ENCODE results near the gene DCP1B.
A peak's percentile ranks its signal among the peaks of the same experiment; 100 is the strongest.

Gene DCP1B

GRCh38 chr12:1934831-1935230 is 69.4 kb downstream of the DCP1B start:
- DNase-seq (ENCODE audit: low spot score) = no peak

- no peak for DNase-seq (ENCODE audit: low spot score)
These were observed 70.2 kb downstream of the DCP1B start for GRCh38 chr12:1934068-1934467.

- no peak for DNase-seq (ENCODE audit: low spot score)
These were observed 70.8 kb downstream of the DCP1B start for GRCh38 chr12:1933342-1934051.

GRCh38 chr12:1932264-1932777 is 71.9 kb downstream of the DCP1B start:
- no peak for DNase-seq (ENCODE audit: low spot score)

GRCh38 chr12:1931642-1932041 is 72.6 kb downstream of the DCP1B start:
- DNase-seq (ENCODE audit: low spot score) = no peak

GRCh38 chr12:1930803-1931597 is 73.3 kb downstream of the DCP1B start:
- DNase-seq (ENCODE audit: low spot score) = peak; percentile 32

GRCh38 chr12:1929985-1930802 is 74.1 kb downstream of the DCP1B start:
- no peak for DNase-seq (ENCODE audit: low spot score)

- no peak for DNase-seq (ENCODE audit: low spot score)
These were observed 74.8 kb downstream of the DCP1B start for GRCh38 chr12:1929241-1929984.

- no peak for DNase-seq (ENCODE audit: low spot score)
These were observed 75.7 kb downstream of the DCP1B start for GRCh38 chr12:1928439-1929121.

- no peak for DNase-seq (ENCODE audit: low spot score)
These were observed 76.4 kb downstream of the DCP1B start for GRCh38 chr12:1927751-1928351.

- no peak for DNase-seq (ENCODE audit: low spot score)
These were observed 77.1 kb downstream of the DCP1B start for GRCh38 chr12:1927051-1927680.

GRCh38 chr12:1926251-1926657 is 78.0 kb downstream of the DCP1B start:
- no peak for DNase-seq (ENCODE audit: low spot score)

- no peak for DNase-seq (ENCODE audit: low spot score)
These were observed 78.6 kb downstream of the DCP1B start for GRCh38 chr12:1925684-1926006.

GRCh38 chr12:1924996-1925683 is 79.1 kb downstream of the DCP1B start:
- DNase-seq (ENCODE audit: low spot score) = no peak

- DNase-seq (ENCODE audit: low spot score) = no peak
These were observed 81.3 kb downstream of the DCP1B start for GRCh38 chr12:1922985-1923384.

- no peak for DNase-seq (ENCODE audit: low spot score)
These were observed 82.1 kb downstream of the DCP1B start for GRCh38 chr12:1922075-1922709.

GRCh38 chr12:1920971-1921370 is 83.3 kb downstream of the DCP1B start:
- no peak for DNase-seq (ENCODE audit: low spot score)

GRCh38 chr12:1920436-1920835 is 83.8 kb downstream of the DCP1B start:
- DNase-seq (ENCODE audit: low spot score) = no peak

GRCh38 chr12:1919763-1920162 is 84.5 kb downstream of the DCP1B start:
- no peak for DNase-seq (ENCODE audit: low spot score)

Data from COLO829 (cell line).